Epithelial cell of esophagus (primary cell): ENCODE measurements around the gene RNF180.
A peak's percentile ranks its signal among the peaks of the same experiment; 100 is the strongest.

ENCODE experiments used
- DNase-seq: peaks from one replicate; pipeline ENCODE4 v3.0.0; 2010; ENCODE audit warnings: low read depth
- H3K4me3 ChIP-seq: 2 replicates; pipeline ENCODE4 v1.5.1; 2011; ENCODE audit warnings: mild to moderate bottlenecking, low read length, control low read depth
- CTCF ChIP-seq: IDR thresholded peaks from 2 replicates; pipeline ENCODE4 v1.5.1; 2011; ENCODE audit warnings: low read depth, mild to moderate bottlenecking, low read length, control low read depth, inconsistent platforms; ENCODE audit not compliant: insufficient read depth; ENCODE audit errors: missing control alignments

Gene RNF180

GRCh38 chr5:64180661-64181343, 15.2 kb downstream of the RNF180 start:
- TF ChIP-seq CTCF: no peak
- no peak overlapping the region for H3K4me3 ChIP-seq
- peak; percentile 69 for DNase-seq

- TF ChIP-seq CTCF: no peak
- DNase-seq: no peak
- no peak overlapping the region for H3K4me3 ChIP-seq
Measured at GRCh38 chr5:64181440-64181839, 15.8 kb downstream of the RNF180 start.

GRCh38 chr5:64183956-64184355, 18.3 kb downstream of the RNF180 start:
- no peak for TF ChIP-seq CTCF
- H3K4me3 ChIP-seq: no peak overlapping the region
- no peak for DNase-seq

GRCh38 chr5:64184832-64185231, 19.2 kb downstream of the RNF180 start:
- TF ChIP-seq CTCF: no peak
- no peak overlapping the region for H3K4me3 ChIP-seq
- no peak for DNase-seq

- TF ChIP-seq CTCF: no peak
- no peak overlapping the region for H3K4me3 ChIP-seq
- DNase-seq: no peak
Measured at GRCh38 chr5:64188776-64189175, 23.1 kb downstream of the RNF180 start.

GRCh38 chr5:64190562-64191306, 25.1 kb downstream of the RNF180 start:
- TF ChIP-seq CTCF: no peak
- DNase-seq: no peak
- no peak overlapping the region for H3K4me3 ChIP-seq
